GM12878 (cell line): ENCODE measurements around the gene FADD. TPM values are rescaled to one million over a fixed set of nuclear protein-coding genes. Genes with fewer than 3 reads are reported as not detected.

Source experiments
- ATAC-seq: fragments of 200-7000 bp; cut with Tn5 transposase; 3 replicates; pipeline ENCODE4 v1.9.1; 2020; ENCODE audit warnings: mild to moderate bottlenecking, moderate library complexity
- BruUV-seq: library from RNA; stranded (reverse); fragments of 400-500 nt; replicated peaks from 2 replicates; lab custom pipeline; 2021; lab: Mats Ljungman, UMichigan
- CTCF ChIA-PET: fragments of 300-600 bp; sonication (Branson Sonifier 250); formaldehyde crosslinking; extraction: SDS; loops from one replicate; lab custom pipeline; 2021; ENCODE audit warnings: inconsistent platforms; lab: Yijun Ruan, JAX
- POLR2A ChIA-PET: fragments of 350-600 bp; formaldehyde crosslinking; extraction: SDS; loops from one replicate; lab custom pipeline; 2021; ENCODE audit warnings: inconsistent platforms; lab: Charles Lee
- RAD21 ChIA-PET: fragments of 300-600 bp; sonication (Branson Sonifier 250); formaldehyde crosslinking; loops from one replicate; lab custom pipeline; 2023; ENCODE audit warnings: antibody characterized with exemption; ENCODE audit not compliant: unreplicated experiment; lab: Charles Lee
- SMC1A ChIA-PET: fragments of 300-600 bp; sonication (Branson Sonifier 250); formaldehyde crosslinking; loops from one replicate; lab custom pipeline; 2023; ENCODE audit not compliant: unreplicated experiment, uncharacterized antibody; lab: Charles Lee
- DNase-seq: peaks from one replicate; pipeline ENCODE4 v3.0.0-alpha.2; 2011; ENCODE audit warnings: low read depth, low spot score
- FAIRE-seq: peaks from 3 replicates; lab custom pipeline; 2011; peaks lifted over from hg19 to GRCh38; lab: Jason Lieb, UNC
- H2AFZ ChIP-seq: 2 replicates; pipeline ENCODE4 v1.6.0; 2011; ENCODE audit warnings: low read depth, low read length, control low read depth; ENCODE audit not compliant: control insufficient read depth
- H3K27ac ChIP-seq: 2 replicates; pipeline ENCODE4 v1.5.1; 2011; ENCODE audit warnings: control low read depth; ENCODE audit not compliant: control insufficient read depth, insufficient read depth
- H3K27me3 ChIP-seq, 2 experiments: replicated peaks in 1 of 2; 2 replicates each; pipeline versions ENCODE4 v1.6.0 to v1.6.1; 2011; ENCODE audit warnings: low read length in 1 of 2; ENCODE audit not compliant: control insufficient read depth in 2 of 2, insufficient read depth in 2 of 2
- H3K36me3 ChIP-seq, 2 experiments: 2 replicates each; pipeline ENCODE4 v1.5.1; 2011; ENCODE audit warnings: low read length in 1 of 2; ENCODE audit not compliant: control insufficient read depth in 2 of 2, insufficient read depth in 2 of 2
- H3K4me1 ChIP-seq: 2 replicates; pipeline ENCODE4 v1.6.1; 2011; ENCODE audit warnings: mild to moderate bottlenecking, low read length, moderate library complexity, mixed read lengths; ENCODE audit not compliant: control insufficient read depth, insufficient read depth
- H3K4me2 ChIP-seq: 2 replicates; pipeline ENCODE4 v1.6.0; 2011; ENCODE audit warnings: control low read depth; ENCODE audit not compliant: control insufficient read depth, insufficient read depth
- H3K4me3 ChIP-seq: fragments of 200-600 bp; sonication (generic); 2 replicates; pipeline ENCODE4 v1.5.1; 2016
- H3K79me2 ChIP-seq: 2 replicates; pipeline ENCODE4 v1.6.0; 2011; ENCODE audit warnings: low read length; ENCODE audit not compliant: control insufficient read depth, insufficient read depth
- H3K9ac ChIP-seq: 2 replicates; pipeline ENCODE4 v1.8.0; 2011; ENCODE audit warnings: low read length, control low read depth, mixed read lengths; ENCODE audit not compliant: control insufficient read depth, insufficient read depth
- H3K9me3 ChIP-seq: replicated peaks from 3 replicates; pipeline ENCODE4 v1.5.1; 2011; ENCODE audit warnings: mild to moderate bottlenecking, low read length; ENCODE audit not compliant: control insufficient read depth, insufficient read depth
- H4K20me1 ChIP-seq: 2 replicates; pipeline ENCODE4 v1.6.0; 2011; ENCODE audit not compliant: control insufficient read depth, insufficient read depth
- BMI1 ChIP-seq: fragments of 450-650 bp; IDR thresholded peaks from 2 replicates; pipeline ENCODE4 v1.6.1; 2016; ENCODE audit warnings: mild to moderate bottlenecking, moderate library complexity, borderline replicate concordance
- CBFB ChIP-seq: IDR thresholded peaks from 2 replicates; pipeline ENCODE4 v1.6.1; 2016; ENCODE audit warnings: antibody characterized with exemption, low read depth
- DPF2 ChIP-seq: fragments of 450-650 bp; IDR thresholded peaks from 2 replicates; pipeline ENCODE4 v1.6.1; 2017; ENCODE audit warnings: mild to moderate bottlenecking
- GATAD2B ChIP-seq: fragments of 450-650 bp; conservative IDR thresholded peaks from 2 replicates; pipeline ENCODE4 v1.6.1; 2017; ENCODE audit warnings: low read depth, mild to moderate bottlenecking, moderate library complexity
- KDM1A ChIP-seq: fragments of 200-600 bp; sonication (generic); IDR thresholded peaks from 2 replicates; pipeline ENCODE4 v1.6.1; 2016; ENCODE audit warnings: borderline replicate concordance
- MTA2 ChIP-seq: fragments of 450-650 bp; IDR thresholded peaks from 2 replicates; pipeline ENCODE4 v1.6.1; 2016; ENCODE audit warnings: low read depth, mild to moderate bottlenecking, moderate library complexity
- NFYA ChIP-seq: IDR thresholded peaks from 2 replicates; pipeline ENCODE4 v1.6.1; 2011; ENCODE audit warnings: low read depth, mild to moderate bottlenecking, low read length, improper control_type of control experiment, borderline replicate concordance
- POLR2AphosphoS2 ChIP-seq: IDR thresholded peaks from 2 replicates; pipeline ENCODE4 v1.6.1; 2011; ENCODE audit warnings: low read depth, mild to moderate bottlenecking, low read length, improper control_type of control experiment, moderate library complexity
- SREBF1 ChIP-seq: IDR thresholded peaks from 2 replicates; pipeline ENCODE4 v1.6.1; 2012; ENCODE audit warnings: mild to moderate bottlenecking, low read length
- TCF7 ChIP-seq: IDR thresholded peaks from 2 replicates; pipeline ENCODE4 v1.6.1; 2014; ENCODE audit warnings: antibody characterized with exemption, borderline replicate concordance
- ZBTB40 ChIP-seq: fragments of 450-650 bp; IDR thresholded peaks from 2 replicates; pipeline ENCODE4 v1.6.1; 2016; ENCODE audit warnings: mild to moderate bottlenecking, moderate library complexity, borderline replicate concordance
- ZZZ3 ChIP-seq: IDR thresholded peaks from 2 replicates; pipeline ENCODE4 v1.6.1; 2011; ENCODE audit warnings: low read depth; ENCODE audit not compliant: control insufficient read depth, insufficient read length
- WGBS: methylation state at CpG from one replicate; pipeline ENCODE4 v1.1.6; 2016; ENCODE audit warnings: low lambda C conversion rate; ENCODE audit not compliant: insufficient replicate concordance, insufficient coverage; ENCODE audit errors: missing lambda C conversion rate; 5-methylcytosine and 5-hydroxymethylcytosine counted together
- in situ Hi-C: fragments of 300-500 bp; cut with MboI; formaldehyde crosslinking; loops from 9 replicates; pipeline ENCODE4 v1.14.3; 2018; ENCODE audit warnings: mixed read lengths
- intact Hi-C: fragments of 100-400 bp; cut with micrococcal nuclease; formaldehyde crosslinking; loops from one replicate; pipeline ENCODE4 v1.14.2; 2022; ENCODE audit not compliant: unreplicated experiment
- polyA plus RNA-seq, 11 experiments: library from polyadenylated mRNA; depleted of rRNA in 4 of 11; unstranded in 6 of 11; stranded (reverse) in 5 of 11; fragments of >200 nt; fragmentation: Nextera tagmentation in 4 of 11; fragmentation: Illumina TruSeq in 1 of 11; extraction: Ambion mirVana in 4 of 11; extraction: Trizol in 1 of 11; gene quantifications; 1 replicate in 1 of 11; 2 replicates in 10 of 11; pipeline versions ENCODE4 v1.2.1 to v1.2.3, GENCODE V29; 2011 to 2016; ENCODE audit warnings: inconsistent platforms in 2 of 11, missing spikeins in 2 of 11, low read depth in 1 of 11
- total RNA-seq, 4 experiments: library from RNA; depleted of rRNA in 3 of 4; stranded (reverse); fragments of >200 nt in 3 of 4; fragmentation: Illumina TruSeq in 1 of 4; extraction: Trizol in 1 of 4; gene quantifications; 2 replicates each; pipeline versions ENCODE4 v1.2.1 to v1.2.3, GENCODE V29; 2013 to 2021
- TF ChIP-seq, protein P1 (sequence below): fragments of 450-650 bp; formaldehyde crosslinking; IDR thresholded peaks from 2 replicates; pipeline ENCODE4 v1.4.0; 2020; ENCODE audit warnings: mild to moderate bottlenecking, moderate library complexity

The FADD gene
- total and polyA plus RNA-seq, 10 of the 15 experiments (the other 5 are each of a cell fraction or from before 2014, with no cell fraction given), result 0.32 to 38.7 (median 21.8) TPM

DNA sequence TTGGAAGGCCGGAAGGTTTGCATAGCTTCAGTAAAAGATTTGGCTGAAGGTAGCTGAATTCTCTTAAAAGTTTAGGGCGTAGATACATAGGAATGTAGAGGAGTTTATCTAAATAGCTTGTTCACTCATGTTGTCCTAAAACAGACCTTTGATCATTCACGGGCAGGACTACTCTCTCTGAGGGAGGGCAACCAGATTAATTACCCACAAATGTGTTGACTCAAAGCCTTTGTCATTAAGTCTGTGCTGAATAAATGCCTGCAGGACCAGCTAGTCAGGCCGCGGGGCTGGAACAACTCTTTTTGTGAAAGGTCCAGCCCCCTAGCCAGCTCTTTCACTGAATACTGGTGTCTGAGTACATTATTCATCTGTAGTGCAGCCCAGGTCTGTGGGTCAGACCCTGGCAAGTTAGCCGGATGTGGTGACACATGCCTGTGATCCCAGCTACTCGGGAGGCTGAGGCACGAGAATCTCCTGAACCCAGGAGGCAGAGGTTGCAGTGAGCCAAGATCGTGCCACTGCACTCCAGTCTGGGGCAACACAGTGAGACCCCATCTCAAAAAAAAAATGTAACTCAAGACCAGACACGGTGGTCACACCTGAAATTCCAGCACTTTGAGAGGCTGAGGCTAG lies 2.8 kb upstream of the FADD start:
- no peak for FAIRE-seq
- CTCF ChIA-PET, result interaction anchor here (0.5 to 1.4 kb wide), 2 partner anchors 8 to 136 kb away, joined by 3 to 4 read pairs; no protein-coding TSS in a partner anchor
- 69% methylated on average over 10 of the region's 10 CpGs for WGBS
- intact Hi-C loops, result loop anchor here (5.0 to 10.0 kb wide), 3 partner anchors 72 to 513 kb away; partner anchors contain the start of gene PPFIA1
- Histone ChIP-seq H3K4me2 (no peak overlapping the region), H3K4me1 (peaks cover 12% of the 10 kb centered on the region), H3K9ac (no peak overlapping the region), H3K4me3 (no peak overlapping the region), H2AFZ (no peak overlapping the region), H3K27ac (no peak overlapping the region), H3K79me2 (peaks cover 22% of the 10 kb centered on the region), H3K27me3 (no peaks in the 10 kb centered on the region), H3K36me3 (no peaks in the 10 kb centered on the region; a peak in 1 of 4 replicates), H4K20me1 (no peaks in the 10 kb centered on the region; the same call in 1 of the 2 replicates), H3K9me3 (no peaks in the 10 kb centered on the region)
- in situ Hi-C loops, result no loop called here
- RAD21 ChIA-PET, result no interaction called here
- BruUV-seq, result no TSS peak
- SMC1A ChIA-PET, result interaction anchor here (0.6 kb wide), 1 partner anchor 20 kb away, joined by 3 read pairs; no protein-coding TSS in a partner anchor
- POLR2A ChIA-PET, result interaction anchor here (0.6 kb wide), 2 partner anchors 70 to 194 kb away, joined by 3 read pairs; no protein-coding TSS in a partner anchor
- DNase-seq, result no peak
- no peak for ATAC-seq
- TF ChIP-seq SREBF1 (no peak), GATAD2B (no peak), ZBTB40 (no peak), CBFB (no peak), TCF7 (no peak), DPF2 (no peak), ZZZ3 (no peak), NFYA (no peak), BMI1 (no peak), KDM1A (no peak), POLR2AphosphoS2 (no peak), MTA2 (no peak)
- TF ChIP-seq, protein P1, sequence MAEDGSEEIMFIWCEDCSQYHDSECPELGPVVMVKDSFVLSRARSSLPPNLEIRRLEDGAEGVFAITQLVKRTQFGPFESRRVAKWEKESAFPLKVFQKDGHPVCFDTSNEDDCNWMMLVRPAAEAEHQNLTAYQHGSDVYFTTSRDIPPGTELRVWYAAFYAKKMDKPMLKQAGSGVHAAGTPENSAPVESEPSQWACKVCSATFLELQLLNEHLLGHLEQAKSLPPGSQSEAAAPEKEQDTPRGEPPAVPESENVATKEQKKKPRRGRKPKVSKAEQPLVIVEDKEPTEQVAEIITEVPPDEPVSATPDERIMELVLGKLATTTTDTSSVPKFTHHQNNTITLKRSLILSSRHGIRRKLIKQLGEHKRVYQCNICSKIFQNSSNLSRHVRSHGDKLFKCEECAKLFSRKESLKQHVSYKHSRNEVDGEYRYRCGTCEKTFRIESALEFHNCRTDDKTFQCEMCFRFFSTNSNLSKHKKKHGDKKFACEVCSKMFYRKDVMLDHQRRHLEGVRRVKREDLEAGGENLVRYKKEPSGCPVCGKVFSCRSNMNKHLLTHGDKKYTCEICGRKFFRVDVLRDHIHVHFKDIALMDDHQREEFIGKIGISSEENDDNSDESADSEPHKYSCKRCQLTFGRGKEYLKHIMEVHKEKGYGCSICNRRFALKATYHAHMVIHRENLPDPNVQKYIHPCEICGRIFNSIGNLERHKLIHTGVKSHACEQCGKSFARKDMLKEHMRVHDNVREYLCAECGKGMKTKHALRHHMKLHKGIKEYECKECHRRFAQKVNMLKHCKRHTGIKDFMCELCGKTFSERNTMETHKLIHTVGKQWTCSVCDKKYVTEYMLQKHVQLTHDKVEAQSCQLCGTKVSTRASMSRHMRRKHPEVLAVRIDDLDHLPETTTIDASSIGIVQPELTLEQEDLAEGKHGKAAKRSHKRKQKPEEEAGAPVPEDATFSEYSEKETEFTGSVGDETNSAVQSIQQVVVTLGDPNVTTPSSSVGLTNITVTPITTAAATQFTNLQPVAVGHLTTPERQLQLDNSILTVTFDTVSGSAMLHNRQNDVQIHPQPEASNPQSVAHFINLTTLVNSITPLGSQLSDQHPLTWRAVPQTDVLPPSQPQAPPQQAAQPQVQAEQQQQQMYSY (CRISPR knock-in tag), result no peak
